A549 treated with AZD2906 at 1 μM for 4 hours (cell line): ENCODE data around the gene CFAP90. TPM values are rescaled to one million over a fixed set of nuclear protein-coding genes. Genes with fewer than 3 reads are reported as not detected.

Source experiments
- total RNA-seq: library from RNA; stranded (reverse); fragments of 200-300 nt; extraction: Qiagen RNA extraction; gene quantifications from 5 replicates; pipeline ENCODE4 v1.2.3, GENCODE V29; 2022

The CFAP90 gene, protein sequence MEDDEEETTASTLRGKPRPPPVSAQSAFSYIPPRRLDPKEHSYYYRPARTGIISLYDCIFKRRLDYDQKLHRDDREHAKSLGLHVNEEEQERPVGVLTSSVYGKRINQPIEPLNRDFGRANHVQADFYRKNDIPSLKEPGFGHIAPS
- total RNA-seq: 0.29 to 0.72 TPM (median 0.50 TPM) in 5 replicates

DNA sequence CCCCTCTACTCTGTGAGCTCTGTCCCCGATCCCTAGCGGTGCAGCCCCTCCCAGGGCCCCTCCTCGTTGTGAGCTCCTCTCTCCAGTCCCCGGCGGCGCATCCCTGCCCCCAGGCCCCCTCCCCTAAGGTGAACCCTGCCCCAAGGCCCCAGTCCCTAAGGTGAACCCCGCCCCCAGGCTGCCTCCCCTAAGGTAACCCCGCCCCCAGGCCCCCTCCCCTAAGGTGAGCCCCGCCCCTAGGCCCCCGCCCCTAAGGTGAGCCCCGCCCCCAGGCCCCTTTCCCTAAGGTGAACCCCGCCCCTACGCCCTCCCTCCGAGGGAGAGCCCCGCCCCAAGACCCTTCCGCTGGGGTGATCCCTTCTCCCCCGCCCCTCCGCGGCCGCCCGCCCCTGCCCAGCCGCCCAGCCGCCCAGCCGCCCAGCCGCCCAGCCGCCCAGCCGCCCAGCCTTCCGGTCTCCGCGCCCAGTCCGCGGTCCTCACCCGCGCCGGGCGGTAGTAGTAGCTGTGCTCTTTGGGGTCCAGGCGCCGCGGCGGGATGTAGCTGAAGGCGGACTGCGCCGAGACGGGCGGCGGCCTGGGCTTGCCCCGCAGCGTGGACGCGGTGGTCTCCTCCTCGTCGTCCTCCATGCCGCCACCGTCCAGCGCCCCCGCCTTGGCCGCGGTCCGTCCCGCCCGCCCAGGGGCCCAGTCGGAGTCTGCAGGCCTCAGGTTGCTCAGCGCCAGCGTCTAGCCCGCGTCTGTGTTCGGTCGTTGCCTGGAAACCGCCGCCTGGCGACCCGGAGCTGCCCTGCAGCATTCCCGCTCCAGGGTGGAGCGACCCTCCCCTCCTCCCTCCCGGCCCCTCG is at the start of gene CFAP90:
Gene CFAP90 (minus strand): TSS at position 739 of the 845 bp plus-strand sequence. CDS start 112 bp downstream, at position 627.

GRCh38 chr5:7868773-7869473 is 18.0 kb upstream of the CFAP90 start, which contains the start of the genes FASTKD3 and MTRR:
Gene FASTKD3 (minus strand): TSS chr5:7869031. CDS start chr5:7868083, 948 bp downstream.
Gene MTRR (plus strand): TSS chr5:7869148. CDS start chr5:7870795, 1,647 bp downstream.

Other genes starting within 250 kb of the CFAP90 start
- 13.2 to 15.1 TPM (median 14.2 TPM) in 5 replicates for gene FASTKD3, start 17.9 kb upstream of the CFAP90 start, total RNA-seq
- gene MTRR, start 18.0 kb upstream of the CFAP90 start, total RNA-seq: 26.5 to 31.3 TPM (median 29.1 TPM) in 5 replicates